ENCODE data around the gene CES1.

The CES1 gene

GRCh38 chr16:55856950-55857349, 24.1 kb upstream of the CES1 start:
- no peaks in the 10 kb centered on the region for H3K9me2 ChIP-seq (ENCODE audit: low read depth, low read length)
- no peak overlapping the region for H2AFZ ChIP-seq (ENCODE audit: low read length)
- no peak overlapping the region for H3K4me2 ChIP-seq (ENCODE audit: low read length)
- H3K27me3 ChIP-seq (ENCODE audit: insufficient read depth, low read length) = no peaks in the 10 kb centered on the region
- H3K36me3 ChIP-seq (ENCODE audit: insufficient read depth, low read length) = no peaks in the 10 kb centered on the region
- no peak for TF ChIP-seq EZH2 (IDR thresholded peaks at IDR 0.05; ENCODE audit: borderline replicate concordance, low read length)
- no peak for TF ChIP-seq CTCF (IDR thresholded peaks at IDR 0.05; ENCODE audit: low read length)
- H3K9me3 ChIP-seq (ENCODE audit: low read length) = no peaks in the 10 kb centered on the region
- H3F3A ChIP-seq (ENCODE audit: insufficient read depth, low read length) = no peaks in the 10 kb centered on the region
- H3K9ac ChIP-seq (ENCODE audit: low read length) = no peak overlapping the region
- no peaks in the 10 kb centered on the region for H4K20me1 ChIP-seq (ENCODE audit: insufficient read depth, low read length)
- H3K4me1 ChIP-seq (ENCODE audit: insufficient read depth, low read length, severe bottlenecking) = no peaks in the 10 kb centered on the region
- H3K27ac ChIP-seq (ENCODE audit: low read depth, low read length, poor library complexity, severe bottlenecking) = no peak overlapping the region
- no peaks in the 10 kb centered on the region for H3K79me2 ChIP-seq (ENCODE audit: insufficient read depth, low read length)
- no peak overlapping the region for H3K4me3 ChIP-seq (ENCODE audit: low read depth, low read length, poor library complexity, severe bottlenecking)

- TF ChIP-seq CTCF (IDR thresholded peaks at IDR 0.05; ENCODE audit: low read length) (no peak), EZH2 (IDR thresholded peaks at IDR 0.05; ENCODE audit: borderline replicate concordance, low read length) (no peak)
- H3K27me3 ChIP-seq (ENCODE audit: insufficient read depth, low read length) = no peaks in the 10 kb centered on the region
Observed at GRCh38 chr16:55853114-55853513, 20.2 kb upstream of the CES1 start.

GRCh38 chr16:55849536-55849935, 16.6 kb upstream of the CES1 start:
- no peaks in the 10 kb centered on the region for H3K36me3 ChIP-seq (ENCODE audit: insufficient read depth, low read length)
- no peaks in the 10 kb centered on the region for H3K9me2 ChIP-seq (ENCODE audit: low read depth, low read length)
- H3K9me3 ChIP-seq (ENCODE audit: low read length) = no peaks in the 10 kb centered on the region
- TF ChIP-seq EZH2 (IDR thresholded peaks at IDR 0.05; ENCODE audit: borderline replicate concordance, low read length) = no peak
- TF ChIP-seq CTCF (IDR thresholded peaks at IDR 0.05; ENCODE audit: low read length) = no peak
- H3K4me3 ChIP-seq (ENCODE audit: low read depth, low read length, poor library complexity, severe bottlenecking) = no peak overlapping the region
- H3K4me1 ChIP-seq (ENCODE audit: insufficient read depth, low read length, severe bottlenecking) = no peaks in the 10 kb centered on the region
- no peak overlapping the region for H2AFZ ChIP-seq (ENCODE audit: low read length)
- H3K79me2 ChIP-seq (ENCODE audit: insufficient read depth, low read length) = no peaks in the 10 kb centered on the region
- H3K27ac ChIP-seq (ENCODE audit: low read depth, low read length, poor library complexity, severe bottlenecking) = no peak overlapping the region
- H4K20me1 ChIP-seq (ENCODE audit: insufficient read depth, low read length) = no peaks in the 10 kb centered on the region
- no peak overlapping the region for H3K4me2 ChIP-seq (ENCODE audit: low read length)
- H3F3A ChIP-seq (ENCODE audit: insufficient read depth, low read length) = no peaks in the 10 kb centered on the region
- H3K9ac ChIP-seq (ENCODE audit: low read length) = no peak overlapping the region
- H3K27me3 ChIP-seq (ENCODE audit: insufficient read depth, low read length) = no peaks in the 10 kb centered on the region

More at GRCh38 chr16:55853114-55853513, 20.2 kb upstream of the CES1 start:
- Histone ChIP-seq H3K9ac (ENCODE audit: low read length) (no peak overlapping the region), H3K79me2 (ENCODE audit: insufficient read depth, low read length) (no peaks in the 10 kb centered on the region), H3K27ac (ENCODE audit: low read depth, low read length, poor library complexity, severe bottlenecking) (no peak overlapping the region), H3K4me1 (ENCODE audit: insufficient read depth, low read length, severe bottlenecking) (no peaks in the 10 kb centered on the region), H3F3A (ENCODE audit: insufficient read depth, low read length) (no peaks in the 10 kb centered on the region), H2AFZ (ENCODE audit: low read length) (no peak overlapping the region), H3K36me3 (ENCODE audit: insufficient read depth, low read length) (no peaks in the 10 kb centered on the region), H4K20me1 (ENCODE audit: insufficient read depth, low read length) (no peaks in the 10 kb centered on the region), H3K4me2 (ENCODE audit: low read length) (no peak overlapping the region), H3K9me2 (ENCODE audit: low read depth, low read length) (no peaks in the 10 kb centered on the region), H3K9me3 (ENCODE audit: low read length) (no peaks in the 10 kb centered on the region), H3K4me3 (ENCODE audit: low read depth, low read length, poor library complexity, severe bottlenecking) (no peak overlapping the region)

Measured in OCI-LY1 (cell line).